Fibroblast of the aortic adventitia (primary cell): Measurements from ENCODE around the gene RASSF7. TPM values are rescaled to one million over a fixed set of nuclear protein-coding genes. Genes with fewer than 3 reads are reported as not detected.

Experiments used
- DNase-seq: peaks from one replicate; pipeline ENCODE4 v3.0.0-alpha.2; 2010; ENCODE audit warnings: low read depth
- H3K4me3 ChIP-seq: 2 replicates; pipeline ENCODE4 v1.5.1; 2011; ENCODE audit warnings: low read depth, mild to moderate bottlenecking, control low read depth, low read length, moderate library complexity
- total RNA-seq: library from RNA; depleted of rRNA; stranded (reverse); fragments of >200 nt; gene quantifications from 2 replicates; pipeline ENCODE4 v1.2.3, GENCODE V29; 2012; ENCODE audit warnings: low replicate concordance
- TF ChIP-seq, protein P1 (sequence below): IDR thresholded peaks from 2 replicates; pipeline ENCODE4 v1.5.1; 2011; ENCODE audit warnings: mild to moderate bottlenecking, low read length, control low read depth, inconsistent platforms; ENCODE audit not compliant: insufficient read depth

Gene RASSF7
- total RNA-seq, 1 donor = 1.6 TPM

DNA sequence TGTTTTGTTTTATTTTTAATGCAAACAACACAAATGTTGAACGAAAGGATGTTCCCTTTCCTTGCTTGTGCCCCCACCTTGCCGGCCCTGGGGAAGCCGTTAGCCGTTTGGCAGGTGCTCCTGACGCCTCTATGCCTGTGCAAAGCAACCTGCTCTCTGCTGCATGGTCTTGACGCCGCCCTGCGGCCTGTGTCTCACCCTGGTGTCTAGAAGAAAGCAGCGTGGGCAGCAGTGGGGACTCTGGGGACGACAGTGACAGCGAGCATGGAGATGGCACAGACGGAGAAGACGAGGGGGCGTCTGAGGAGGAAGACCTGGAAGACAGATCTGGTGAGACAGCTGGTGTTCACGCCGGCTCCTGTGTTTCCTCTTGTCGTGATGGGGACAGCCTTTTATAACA is 21.0 kb downstream of the RASSF7 start:
- TF ChIP-seq, protein P1, sequence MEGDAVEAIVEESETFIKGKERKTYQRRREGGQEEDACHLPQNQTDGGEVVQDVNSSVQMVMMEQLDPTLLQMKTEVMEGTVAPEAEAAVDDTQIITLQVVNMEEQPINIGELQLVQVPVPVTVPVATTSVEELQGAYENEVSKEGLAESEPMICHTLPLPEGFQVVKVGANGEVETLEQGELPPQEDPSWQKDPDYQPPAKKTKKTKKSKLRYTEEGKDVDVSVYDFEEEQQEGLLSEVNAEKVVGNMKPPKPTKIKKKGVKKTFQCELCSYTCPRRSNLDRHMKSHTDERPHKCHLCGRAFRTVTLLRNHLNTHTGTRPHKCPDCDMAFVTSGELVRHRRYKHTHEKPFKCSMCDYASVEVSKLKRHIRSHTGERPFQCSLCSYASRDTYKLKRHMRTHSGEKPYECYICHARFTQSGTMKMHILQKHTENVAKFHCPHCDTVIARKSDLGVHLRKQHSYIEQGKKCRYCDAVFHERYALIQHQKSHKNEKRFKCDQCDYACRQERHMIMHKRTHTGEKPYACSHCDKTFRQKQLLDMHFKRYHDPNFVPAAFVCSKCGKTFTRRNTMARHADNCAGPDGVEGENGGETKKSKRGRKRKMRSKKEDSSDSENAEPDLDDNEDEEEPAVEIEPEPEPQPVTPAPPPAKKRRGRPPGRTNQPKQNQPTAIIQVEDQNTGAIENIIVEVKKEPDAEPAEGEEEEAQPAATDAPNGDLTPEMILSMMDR = no peak
- H3K4me3 ChIP-seq = no peak overlapping the region
- no peak for DNase-seq

DNA sequence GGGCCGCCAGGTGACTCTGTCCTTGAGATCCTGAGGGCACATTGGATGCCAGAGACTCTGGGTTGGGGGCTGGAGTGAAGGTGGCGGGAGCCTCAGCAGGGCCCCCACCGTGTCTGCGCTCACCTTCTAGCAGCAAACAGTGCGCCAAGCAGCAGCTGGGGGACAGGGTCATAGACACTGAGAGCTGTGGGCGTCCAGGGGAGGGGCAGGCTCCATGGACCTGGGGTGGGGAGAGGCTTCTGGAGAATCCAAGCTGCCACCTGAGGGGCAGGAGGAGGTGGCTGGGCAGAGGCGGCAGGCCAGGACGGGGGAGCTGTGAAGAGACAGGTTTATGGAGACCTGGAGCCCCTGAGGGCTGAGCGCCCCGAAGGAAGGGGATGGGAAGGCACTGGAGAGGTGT is 23.5 kb downstream of the RASSF7 start:
- no peak overlapping the region for H3K4me3 ChIP-seq
- no peak for DNase-seq
- TF ChIP-seq, protein P1 = no peak

DNA sequence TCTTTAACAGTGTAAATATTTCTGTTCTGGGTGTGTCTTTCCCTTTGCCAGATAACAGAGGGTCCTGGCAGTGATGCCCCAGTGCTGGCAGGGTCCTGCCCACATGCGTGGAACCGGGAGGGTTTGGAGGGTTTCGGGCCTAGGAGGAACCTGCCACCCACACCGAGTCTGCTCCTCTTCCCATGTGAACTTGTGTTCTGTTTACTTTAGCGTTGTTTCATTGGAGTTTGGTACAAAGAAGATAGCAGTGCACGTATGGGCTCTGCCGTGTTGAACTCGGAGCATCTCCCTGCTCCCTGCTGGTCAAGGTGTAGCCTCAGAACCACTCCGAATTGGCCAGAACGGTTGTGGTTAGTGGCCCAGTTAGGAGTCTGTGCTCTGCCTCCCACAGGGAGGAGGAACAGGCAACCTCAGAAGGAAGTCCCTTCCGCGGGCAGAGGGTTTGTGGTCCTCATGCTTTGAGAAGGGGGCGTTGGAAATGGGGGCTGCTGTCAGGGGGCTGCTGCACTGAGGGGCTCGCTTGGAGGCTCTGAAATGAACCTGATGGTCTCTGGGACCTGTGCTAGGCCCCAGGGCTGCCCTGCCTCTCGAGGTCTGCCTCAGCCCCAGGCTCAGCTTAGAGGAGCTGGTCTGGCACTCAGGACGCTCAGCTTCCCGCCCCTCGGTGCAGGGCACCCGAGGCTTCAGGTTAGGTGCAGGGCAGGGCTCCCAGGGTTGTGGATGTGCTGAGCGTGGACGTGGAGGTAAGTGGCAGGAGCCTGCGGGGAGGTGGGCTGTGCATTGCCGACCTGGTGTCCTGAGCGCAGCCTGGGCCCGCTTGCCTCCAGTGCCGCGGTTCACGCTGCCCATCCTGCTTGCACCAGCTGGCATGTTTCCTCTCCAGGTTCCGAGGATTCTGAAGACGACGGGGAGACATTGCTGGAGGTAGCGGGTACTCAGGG is 25.9 kb downstream of the RASSF7 start:
- TF ChIP-seq, protein P1 = no peak
- no peak for DNase-seq

DNA sequence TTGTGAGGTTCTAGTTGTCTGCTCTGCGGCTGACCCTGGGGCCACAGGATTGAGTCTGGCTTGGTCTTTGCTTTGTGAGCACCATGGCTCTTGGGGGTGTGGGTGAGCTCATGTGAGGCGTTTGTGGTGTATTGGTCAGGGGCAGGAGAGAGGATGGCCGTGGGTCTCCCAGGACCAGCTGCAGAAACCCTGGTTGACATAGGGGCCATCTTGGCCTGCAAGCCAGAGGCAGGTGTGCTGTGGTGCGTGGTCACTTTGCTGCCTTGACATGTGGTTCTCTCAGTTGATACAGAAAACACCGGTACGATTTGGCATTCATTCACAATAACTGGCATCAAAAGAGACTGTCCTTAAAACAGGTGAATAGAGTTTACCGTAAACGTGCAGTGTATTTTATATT is 26.8 kb downstream of the RASSF7 start:
- TF ChIP-seq, protein P1 = no peak
- no peak overlapping the region for H3K4me3 ChIP-seq
- DNase-seq = no peak

More for the DNA sequence above, 25.9 kb downstream of the RASSF7 start:
- H3K4me3 ChIP-seq = no peak overlapping the region

DNA sequence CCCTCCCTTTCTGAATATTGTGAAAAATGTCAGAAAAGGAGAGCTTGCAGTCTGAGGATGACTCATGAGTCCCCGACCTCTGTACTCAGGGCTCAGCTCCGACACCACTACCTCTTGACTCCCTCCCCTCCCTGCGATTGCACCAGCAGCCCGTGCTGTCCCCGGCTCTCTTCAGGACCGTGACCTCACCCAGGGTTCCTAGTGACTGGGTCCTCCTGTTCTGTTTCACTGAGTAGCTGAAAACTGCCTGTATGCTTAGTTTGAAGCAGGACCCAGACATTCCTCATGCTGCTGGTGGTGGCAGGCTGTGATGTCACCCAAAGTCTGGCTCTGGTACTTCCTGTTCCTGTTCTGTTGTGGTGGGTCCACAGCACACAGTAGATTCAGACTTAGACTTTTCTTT is 27.2 kb downstream of the RASSF7 start:
- H3K4me3 ChIP-seq = no peak overlapping the region
- TF ChIP-seq, protein P1 = no peak
- peak; percentile 14 for DNase-seq

DNA sequence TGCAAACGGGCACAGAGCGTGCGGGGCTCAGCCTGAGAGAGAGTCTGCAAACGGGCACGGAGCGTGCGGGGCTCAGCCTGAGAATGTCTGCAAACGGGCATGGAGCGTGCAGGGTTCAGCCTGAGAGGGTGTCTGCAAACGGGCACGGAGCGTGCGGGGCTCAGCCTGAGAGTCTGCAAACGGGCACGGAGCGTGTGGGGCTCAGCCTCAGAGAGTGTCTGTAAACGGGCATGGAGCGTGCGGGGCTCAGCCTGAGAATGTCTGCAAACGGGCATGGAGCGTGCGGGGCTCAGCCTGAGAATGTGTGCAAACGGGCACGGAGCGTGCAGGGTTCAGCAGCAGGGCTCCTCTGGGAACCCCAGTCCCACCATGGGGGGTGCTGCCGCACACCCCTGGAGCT is 29.0 kb downstream of the RASSF7 start:
- no peak overlapping the region for H3K4me3 ChIP-seq
- TF ChIP-seq, protein P1 = no peak
- no peak for DNase-seq
